ENCODE results near the gene SLFN5.
"Not testable (repeated sequence)": the region's sequence is repeated elsewhere in the genome, so short reads cannot be mapped to it uniquely, and the experiment has no call there.

Gene SLFN5

DNA sequence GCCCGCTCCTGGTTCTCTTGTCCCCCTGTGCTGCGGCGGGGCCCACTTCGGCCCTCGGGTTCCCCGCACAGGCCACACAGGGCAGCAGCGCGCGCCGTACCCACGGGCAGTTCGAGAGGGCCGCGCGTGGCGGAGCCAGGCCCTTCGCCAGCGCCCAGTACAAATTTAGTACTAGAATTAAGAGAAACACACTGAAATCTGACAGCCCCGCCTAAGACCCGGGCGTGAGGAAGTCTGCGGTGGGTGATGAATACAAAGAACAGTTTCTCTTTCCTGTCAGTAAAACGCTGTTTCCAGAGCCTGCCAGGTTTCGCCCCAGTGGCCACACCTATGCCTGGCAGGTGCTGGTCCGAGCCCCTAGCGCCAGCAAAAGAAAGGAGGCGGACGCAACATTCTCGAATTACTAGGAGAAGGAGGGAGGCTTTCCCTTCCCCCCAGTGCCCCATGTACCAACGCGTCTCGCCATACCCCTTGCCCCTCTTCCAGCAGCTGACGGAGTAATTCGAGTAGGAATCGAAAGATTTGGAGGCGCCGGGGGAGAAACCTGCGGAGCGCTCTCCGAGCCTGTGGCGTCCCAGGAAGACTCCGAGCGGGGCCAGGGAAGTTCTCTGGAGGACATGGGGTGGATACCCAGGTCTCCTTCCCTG, 591 bp upstream of the SLFN5 start:
- no peak for DNase-seq (ENCODE audit: low read depth)

DNA sequence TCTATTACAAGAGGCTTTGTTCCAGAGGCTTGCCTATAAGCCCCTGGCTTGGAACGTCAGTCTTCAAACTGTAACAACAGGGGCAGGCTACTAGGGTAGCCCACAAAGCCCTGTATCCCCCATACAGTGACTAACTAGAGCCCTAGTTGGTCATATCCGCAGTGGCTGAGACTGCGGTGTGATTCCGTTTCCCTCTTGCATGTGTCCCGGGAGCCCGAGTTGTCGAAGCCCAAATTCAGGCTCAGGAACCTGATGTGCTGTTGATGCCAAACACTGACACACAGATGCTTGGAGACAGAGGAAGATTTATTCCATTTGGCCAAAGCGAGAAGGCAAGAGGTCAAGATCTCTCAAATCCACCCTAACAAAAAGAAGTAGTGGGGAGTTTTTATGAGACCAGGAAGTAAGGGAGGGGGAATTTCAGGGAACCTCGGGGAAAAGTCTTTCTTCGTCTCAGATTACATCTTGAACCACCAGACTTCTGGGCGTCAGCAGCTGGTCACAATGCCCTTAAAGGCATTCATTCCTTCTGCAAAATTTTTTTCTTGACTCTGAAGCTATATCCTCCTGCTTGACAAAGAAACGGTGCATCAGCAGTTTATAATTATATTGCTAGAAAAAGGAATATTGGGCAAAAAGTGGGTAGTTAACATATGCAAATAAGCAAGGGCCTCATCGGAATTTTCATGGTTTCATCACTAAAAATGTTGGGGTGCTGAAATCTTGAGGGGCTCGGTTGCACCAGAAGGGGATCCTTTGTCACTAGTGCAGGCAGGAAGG, 879 bp downstream of the SLFN5 start:
- DNase-seq (ENCODE audit: low read depth) = peak; percentile 17

DNA sequence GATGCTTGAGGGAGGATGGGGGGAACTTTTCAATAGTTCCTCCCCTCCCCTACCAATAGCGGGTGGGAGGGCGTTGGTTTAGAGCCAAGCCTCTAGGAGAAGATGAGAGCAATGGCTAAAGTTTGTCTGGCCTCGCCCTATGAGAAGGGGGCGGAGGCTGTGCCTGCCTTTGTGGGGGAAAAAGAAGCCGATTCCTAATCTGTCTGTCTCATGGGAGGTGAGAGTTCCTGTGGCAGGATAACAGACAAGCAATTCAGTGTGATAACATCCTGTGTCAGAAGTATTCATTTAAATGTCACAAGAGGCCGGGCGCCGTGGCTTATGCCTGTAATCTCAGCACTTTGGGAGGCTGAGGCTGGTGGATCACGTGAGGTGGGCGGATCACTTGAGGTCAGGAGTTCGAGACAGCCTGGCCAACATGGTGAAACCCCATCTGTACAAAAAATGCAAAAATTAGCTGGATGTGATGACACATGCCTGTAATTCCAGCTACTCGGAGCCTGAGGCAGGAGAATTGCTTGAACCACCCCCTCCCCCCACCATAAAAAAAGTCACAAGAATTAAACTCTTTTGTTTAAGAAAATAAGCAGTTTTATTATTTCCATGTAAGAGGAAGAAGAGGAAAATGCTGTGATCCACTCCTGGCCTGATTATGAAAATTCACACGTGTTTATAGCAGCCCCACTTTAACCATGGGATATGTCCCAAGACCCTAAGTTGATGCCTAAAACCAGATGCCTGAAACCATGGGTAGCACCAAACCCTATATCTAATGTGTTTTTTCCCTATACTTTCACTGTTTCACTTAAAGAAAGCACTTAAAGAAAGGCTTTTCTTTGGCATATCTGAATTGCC, 1.7 kb downstream of the SLFN5 start:
- DNase-seq (ENCODE audit: low read depth) = peak; percentile 55

DNA sequence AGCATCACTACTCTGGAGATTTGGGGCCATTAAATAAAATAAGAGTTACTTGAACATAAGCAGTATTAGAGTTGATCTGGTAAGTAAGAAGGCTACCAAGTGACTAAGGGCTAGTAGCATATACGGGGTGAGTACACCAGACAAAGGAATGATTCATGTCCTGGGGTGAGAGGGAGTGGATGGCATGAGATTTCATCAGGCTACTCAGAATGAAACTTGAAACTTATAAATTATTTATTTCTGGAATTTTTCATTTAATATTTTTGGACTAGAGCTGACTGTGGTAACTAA, 2.3 kb downstream of the SLFN5 start:
- DNase-seq (ENCODE audit: low read depth) = peak; percentile 92

DNA sequence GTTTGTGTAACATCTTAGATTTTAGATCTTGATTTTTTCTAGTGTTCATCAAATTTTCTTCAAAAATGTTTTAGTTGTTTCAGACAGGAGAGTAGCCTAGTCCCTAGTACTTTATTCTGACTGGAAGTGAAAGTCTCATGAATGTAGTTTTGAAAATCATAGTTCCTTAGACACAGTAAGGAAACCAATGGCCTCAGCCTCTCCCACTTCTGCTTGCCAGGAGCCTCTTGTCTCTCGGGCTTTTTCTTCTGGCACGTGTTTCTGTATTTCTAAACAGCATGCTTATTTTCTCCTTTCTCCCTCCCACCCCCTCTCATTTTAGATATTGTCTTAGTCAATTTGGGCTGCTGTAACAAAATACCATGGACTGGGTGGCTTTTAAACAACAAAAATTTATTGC, 9.8 kb downstream of the SLFN5 start:
- DNase-seq (ENCODE audit: low read depth) = no peak

DNA sequence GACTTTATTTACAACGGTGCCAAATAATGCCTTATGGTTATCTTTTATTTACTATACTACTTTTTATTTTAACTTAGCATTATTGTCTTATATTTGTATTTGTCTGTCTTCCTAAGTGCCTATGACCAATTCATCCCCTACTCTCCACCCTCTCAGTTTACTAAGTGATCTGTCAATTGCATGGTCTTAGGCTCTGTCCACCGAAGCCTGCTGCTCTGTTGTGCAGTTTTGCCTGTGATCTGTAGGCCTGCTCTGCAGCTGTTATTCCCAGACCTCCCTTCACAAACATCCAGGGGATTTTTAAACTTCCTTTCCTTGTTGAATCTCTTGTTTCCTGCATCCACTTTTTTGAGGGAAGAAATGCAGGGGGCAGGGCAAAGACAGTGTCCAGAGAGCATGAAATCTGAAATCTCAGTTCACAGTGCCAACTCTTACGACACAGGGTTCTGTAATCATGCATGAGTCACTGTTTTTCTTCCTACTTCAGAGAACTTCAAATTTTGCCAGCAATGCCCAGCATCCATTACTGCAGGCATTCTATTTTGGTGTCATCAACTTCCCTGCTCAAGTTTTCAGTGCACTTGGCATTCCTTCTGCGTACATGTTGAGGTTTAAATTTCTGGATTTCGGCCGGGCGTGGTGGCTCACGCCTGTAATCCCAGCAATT, 11.4 kb downstream of the SLFN5 start:
- DNase-seq (ENCODE audit: low read depth) = peak; percentile 73

DNA sequence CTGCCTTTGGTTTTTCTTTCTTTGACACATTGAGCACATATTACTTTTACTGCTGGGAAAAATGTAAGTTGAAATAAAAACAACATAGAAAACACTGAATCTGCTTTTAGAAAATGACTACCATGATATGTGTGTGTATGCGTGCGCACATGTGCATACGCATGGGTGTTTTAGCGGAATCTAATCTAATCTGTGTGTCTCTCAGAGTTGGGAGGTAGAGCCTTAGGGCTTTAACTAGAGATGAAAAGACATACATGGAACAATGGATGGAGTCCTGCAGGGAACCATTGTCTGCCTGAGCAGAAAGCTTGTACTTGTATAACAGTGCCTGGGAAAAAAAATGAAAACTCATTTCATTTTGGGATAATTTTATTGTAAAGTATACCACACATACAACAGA, 12.4 kb downstream of the SLFN5 start:
- no peak for DNase-seq (ENCODE audit: low read depth)

DNA sequence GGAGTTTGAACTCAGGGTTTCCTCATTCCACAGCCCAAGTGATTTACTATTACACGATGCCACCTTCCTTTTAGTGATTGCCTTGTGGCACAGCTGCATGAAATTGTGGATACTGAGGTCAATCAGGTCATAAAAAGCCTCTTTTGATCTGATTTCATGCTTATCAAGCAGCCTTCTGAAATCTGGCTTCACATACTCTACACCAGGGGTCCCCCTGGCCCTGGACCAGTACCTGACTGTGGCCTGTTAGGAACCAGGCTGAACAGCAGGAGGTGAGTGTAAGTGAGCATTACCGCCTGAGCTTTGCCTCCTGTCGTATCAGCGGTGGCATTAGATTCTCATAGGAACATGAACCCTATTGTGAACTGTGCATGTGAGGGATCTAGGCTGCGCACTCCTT, 13.8 kb downstream of the SLFN5 start:
- DNase-seq (ENCODE audit: low read depth) = no peak

DNA sequence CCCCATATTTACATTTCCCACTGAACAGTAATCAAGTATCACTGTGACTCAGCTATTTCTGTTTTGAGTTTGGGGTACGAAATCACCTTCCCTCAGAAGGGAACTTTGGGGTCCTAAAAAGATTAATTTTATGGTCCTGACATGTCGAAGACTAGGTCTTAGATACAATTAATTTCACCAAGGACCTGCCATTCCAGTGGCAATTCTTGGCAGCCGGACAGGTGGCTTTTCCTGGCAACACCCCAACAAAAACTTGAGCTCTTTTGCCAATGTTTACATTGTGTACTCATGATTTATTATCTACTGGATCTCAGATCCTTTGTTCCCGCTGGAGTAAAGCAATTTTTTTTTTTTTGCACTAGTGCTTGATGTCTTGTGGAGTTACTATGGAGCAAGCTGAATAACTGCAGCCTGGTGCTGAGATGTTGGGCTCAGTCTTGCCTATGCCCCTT, 14.4 kb downstream of the SLFN5 start:
- peak; percentile 23 for DNase-seq (ENCODE audit: low read depth)

DNA sequence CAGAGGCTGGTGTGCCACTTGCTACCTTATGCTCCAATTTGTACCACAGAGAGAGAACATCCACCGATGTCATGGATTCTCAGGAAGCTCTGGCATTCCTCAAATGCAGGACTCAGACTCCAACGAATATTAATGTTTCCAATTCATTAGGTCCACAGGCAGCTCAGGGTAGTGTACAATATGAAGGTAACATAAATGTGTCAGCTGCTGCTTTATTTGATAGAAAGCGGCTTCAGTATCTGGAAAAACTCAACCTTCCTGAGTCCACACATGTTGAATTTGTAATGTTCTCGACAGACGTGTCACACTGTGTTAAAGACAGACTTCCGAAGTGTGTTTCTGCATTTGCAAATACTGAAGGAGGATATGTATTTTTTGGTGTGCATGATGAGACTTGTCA, 16.1 kb downstream of the SLFN5 start:
- DNase-seq (ENCODE audit: low read depth) = no peak

DNA sequence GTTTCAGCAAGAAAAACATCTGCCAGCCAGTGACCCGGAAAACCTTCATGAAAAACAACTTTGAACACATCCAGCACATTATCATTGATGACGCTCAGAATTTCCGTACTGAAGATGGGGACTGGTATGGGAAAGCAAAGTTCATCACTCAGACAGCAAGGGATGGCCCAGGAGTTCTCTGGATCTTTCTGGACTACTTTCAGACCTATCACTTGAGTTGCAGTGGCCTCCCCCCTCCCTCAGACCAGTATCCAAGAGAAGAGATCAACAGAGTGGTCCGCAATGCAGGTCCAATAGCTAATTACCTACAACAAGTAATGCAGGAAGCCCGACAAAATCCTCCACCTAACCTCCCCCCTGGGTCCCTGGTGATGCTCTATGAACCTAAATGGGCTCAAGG, 22.2 kb downstream of the SLFN5 start:
- DNase-seq (ENCODE audit: low read depth) = no peak

DNA sequence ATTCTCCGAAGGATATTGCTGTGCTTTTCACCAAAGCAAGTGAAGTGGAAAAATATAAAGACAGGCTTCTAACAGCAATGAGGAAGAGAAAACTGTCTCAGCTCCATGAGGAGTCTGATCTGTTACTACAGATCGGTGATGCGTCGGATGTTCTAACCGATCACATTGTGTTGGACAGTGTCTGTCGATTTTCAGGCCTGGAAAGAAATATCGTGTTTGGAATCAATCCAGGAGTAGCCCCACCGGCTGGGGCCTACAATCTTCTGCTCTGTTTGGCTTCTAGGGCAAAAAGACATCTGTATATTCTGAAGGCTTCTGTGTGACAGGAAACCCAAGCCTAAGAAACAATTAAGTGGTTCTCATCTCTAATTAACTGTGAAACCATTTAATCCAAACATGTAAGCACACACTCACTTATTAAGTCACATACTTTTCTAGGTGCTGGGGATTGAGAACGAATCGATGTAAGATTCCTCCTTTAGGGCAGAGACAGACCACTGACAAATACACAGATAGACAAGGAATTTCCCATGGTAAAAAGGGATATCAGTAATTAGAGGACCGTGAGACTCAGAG, 22.8 kb downstream of the SLFN5 start:
- no peak for DNase-seq (ENCODE audit: low read depth)

DNA sequence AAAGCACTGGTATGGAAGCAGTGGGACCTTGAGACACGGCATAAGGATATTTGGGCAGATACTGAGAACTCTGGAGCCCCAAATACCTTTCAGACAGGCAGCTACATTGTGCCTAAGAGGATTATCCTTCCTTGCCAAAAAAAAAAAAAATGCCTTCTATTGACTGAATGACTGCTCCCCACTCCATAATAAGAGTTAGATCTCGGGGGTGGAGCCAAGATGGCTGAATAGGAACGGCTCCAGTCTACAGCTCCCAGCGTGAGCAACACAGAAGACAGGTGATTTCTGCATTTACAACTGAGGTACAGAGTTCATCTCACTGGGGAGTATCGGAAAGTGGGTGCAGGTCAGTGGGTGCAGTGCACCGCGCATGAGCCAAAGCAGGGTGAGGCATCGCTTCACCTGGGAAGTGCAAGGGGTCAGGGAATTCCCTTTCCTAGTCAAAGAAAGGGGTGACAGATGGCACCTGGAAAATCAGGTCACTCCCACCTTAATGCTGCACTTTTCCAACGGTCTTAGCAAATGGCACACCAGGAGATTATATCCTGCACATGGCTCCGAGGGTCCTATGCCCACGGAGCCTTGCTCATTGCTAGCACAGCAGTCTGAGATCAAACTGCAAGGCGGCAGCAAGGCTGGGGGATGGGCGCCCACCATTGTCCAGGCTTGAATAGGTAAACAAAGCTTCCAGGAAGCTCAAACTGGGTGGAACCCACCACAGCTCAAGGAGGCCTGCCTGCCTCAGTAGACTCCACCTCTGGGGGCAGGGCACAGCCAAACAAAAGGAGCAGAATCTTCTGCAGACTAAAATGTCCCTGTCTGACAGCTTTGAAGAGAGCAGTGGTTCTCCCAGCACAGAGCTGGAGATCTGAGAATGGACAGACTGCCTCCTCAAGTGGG, 31.5 kb downstream of the SLFN5 start:
- DNase-seq (ENCODE audit: low read depth) = not testable (repeated sequence)

DNA sequence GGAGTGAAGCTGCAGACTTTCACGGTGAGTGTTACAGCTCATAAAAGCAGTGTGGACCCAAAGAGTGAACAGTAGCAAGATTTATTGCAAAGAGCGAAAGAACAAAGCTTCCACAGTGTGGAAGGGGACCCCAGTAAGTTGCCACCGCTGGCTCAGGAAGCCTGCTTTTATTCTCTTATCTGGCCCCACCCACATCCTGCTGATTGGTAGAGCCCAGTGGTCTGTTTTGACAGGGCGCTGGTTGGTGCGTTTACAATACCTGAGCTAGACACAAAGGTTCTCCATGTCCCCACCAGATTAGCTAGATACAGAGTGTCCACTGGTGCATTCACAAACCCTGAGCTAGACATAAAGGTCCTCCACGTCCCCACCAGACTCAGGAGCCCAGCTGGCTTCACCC, 35.6 kb downstream of the SLFN5 start:
- not testable (repeated sequence) for DNase-seq (ENCODE audit: low read depth)

DNA sequence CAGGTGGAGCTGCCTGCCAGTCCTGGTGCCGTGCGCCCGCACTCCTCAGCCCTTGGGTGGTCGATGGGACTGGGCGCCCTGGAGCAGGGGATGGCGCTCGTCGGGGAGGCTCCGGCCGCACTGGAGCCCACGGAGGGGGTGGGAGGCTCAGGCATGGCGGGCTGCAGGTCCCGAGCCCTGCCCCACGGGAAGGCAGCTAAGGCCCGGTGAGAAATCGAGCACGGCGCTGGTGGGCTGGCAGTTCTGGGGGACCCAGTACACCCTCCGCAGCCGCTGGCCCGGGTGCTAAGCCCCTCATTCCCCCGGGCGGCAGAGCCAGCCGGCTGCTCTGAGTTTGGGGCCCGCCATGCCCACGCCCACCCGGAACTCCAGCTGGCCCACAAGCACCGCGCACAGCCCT, 36.0 kb downstream of the SLFN5 start:
- DNase-seq (ENCODE audit: low read depth) = not testable (repeated sequence)

DNA sequence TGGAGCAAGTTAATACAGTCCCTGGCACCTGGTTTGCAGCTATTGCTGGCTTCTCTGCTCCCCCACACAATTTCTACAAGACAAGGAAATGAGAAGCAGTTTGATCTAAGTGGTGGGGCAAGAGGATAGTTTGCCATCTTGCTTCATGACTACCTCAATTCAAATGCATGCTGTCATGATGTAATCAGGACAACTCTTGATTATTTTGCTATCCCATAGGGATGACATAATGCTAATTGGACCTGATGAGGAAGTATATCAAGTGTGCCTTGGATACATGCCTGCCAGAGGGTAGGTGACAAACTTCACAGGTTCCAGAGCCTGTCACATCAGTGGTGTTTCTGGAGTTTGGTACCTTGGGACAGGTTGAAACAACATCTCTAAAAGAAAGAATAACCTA, 40.9 kb downstream of the SLFN5 start:
- no peak for DNase-seq (ENCODE audit: low read depth)

DNA sequence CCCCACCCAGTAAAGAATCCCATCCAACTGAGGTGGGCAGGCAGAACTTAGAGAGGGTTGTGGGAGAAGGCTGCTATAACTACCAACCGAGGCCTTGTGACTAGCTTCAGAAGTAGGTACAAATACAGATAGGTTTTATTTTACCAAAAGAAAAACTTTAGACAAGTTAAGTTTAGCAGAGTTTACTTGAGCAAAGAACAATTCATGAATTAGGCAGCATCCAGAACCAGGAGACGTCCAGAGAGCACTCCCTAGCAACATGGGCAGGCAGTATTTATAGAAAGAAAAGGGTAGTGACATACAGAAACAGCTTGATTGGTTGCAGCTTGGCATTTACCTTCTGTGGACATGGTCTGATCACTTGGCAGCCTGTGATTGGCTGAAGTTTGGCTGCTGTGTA, 42.1 kb downstream of the SLFN5 start:
- no peak for DNase-seq (ENCODE audit: low read depth)

DNA sequence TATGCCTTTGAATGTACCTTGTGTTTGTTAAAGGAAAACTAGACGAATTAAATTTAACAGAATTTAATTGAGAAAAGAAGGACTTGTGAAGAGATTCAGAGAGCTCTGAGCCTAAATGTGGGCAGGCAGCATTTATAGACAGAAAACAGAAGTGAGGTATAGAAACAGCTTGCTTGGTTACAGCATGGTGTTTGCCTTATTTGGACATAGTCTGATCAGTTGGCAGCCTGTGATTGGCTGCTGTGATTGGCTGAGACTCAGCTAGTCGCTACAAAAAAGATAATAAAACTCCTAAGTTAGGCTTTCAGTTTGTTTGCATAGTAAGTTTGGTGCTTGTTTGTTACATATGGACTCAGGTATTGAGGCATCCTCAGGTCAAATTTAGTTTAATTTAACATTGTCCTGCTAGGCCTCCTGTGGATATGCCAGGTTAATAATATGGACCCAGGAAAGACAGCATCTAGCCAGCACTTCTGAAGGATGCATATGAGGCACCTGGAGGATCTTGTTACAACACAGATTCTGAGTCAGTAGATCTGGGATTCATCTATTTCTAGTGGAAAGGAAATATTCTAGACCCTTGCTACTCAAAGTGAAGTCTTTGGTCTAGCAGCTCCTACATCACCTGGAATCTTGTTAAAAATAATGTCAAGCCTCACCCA, 43.4 kb downstream of the SLFN5 start:
- DNase-seq (ENCODE audit: low read depth) = no peak

DNA sequence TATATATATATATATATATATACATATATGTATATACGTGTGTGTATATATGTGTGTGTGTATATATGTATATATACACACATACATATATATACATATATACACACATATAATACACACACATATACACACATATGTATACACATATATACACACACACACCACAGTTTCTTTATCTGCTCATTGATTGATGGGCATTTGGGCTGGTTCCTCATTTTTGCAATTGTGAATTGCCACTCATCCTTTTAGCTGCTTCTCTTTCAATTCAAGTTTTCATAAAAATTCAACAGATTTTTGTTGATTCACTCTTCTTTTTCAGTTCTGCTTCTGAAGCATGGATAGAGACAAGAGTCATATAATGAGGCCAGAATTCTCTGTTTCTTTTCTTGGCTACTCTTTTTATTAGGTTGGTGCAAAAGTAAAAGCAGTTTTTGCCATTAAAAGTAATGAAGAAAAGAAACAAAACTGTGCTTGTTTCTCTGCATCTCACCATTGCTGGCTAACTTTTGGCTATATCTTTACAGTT, 44.5 kb downstream of the SLFN5 start:
- DNase-seq (ENCODE audit: low read depth) = no peak

DNA sequence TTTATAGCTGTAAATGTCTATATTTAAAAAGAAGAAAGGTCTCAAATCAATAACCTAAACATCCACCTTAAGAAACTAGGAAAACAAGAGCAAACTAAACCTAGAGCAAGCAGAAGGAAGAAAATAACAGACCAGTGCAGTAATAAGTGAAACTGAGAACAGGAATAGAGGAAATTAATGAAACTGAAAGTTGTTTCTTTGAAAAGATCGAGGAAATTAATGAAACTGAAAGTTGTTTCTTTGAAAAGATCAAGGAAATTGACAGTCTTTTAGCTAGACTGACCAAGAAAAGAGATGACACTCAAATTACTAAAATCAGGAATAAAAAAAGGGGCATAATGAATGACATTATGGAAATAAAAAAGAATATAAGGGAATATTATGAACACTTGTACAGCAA, 46.4 kb downstream of the SLFN5 start:
- no peak for DNase-seq (ENCODE audit: low read depth)

All from non-pigmented ciliary epithelial cell (primary cell).